ENCODE results near the gene HEMK1.
A peak's percentile ranks its signal among the peaks of the same experiment; 100 is the strongest.

HEMK1 gene

DNA sequence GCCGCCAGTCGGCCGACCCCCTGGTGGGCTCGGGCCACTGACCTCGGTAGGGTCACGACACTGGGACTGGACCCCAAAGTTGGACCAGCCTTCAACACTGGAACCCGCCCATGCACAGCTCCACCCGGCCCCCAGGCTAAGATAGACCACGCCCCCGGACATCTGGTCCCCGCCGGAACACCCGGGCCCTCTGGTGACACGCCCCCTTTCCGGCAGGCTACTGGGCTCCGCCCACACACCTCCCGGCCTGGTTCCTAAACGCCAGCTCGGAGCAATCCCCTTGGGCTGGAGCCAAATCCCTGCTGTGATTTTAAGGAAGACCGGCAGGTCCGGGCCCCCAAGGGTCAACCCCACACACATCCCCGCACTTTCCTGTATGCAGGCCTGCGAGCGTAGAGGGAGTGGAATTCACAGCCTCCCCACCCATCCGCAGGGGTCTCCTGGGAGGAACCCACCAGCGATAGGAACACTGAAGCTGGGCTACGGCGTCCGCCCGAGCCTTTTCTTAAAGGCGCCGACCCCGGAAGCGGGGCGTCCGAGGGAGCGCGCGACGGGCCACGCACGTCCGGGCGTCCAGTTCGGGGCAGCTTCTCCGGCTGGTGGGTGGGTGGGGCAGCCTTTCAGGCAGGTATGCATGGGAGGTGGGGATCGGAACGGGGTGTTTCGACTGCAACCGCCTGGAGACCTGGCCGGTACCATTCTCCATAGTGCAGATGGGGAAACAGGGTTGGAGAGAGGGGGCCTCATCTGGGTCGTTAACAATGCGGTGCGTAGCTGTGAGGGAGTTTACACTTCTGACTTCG, at the start of gene HEMK1:
Gene HEMK1, plus strand, starts transcription at position 576 of the 803 bp plus-strand sequence. CDS start 1,583 bp downstream, outside the sequence.
- peak; percentile 92 for DNase-seq

DNA sequence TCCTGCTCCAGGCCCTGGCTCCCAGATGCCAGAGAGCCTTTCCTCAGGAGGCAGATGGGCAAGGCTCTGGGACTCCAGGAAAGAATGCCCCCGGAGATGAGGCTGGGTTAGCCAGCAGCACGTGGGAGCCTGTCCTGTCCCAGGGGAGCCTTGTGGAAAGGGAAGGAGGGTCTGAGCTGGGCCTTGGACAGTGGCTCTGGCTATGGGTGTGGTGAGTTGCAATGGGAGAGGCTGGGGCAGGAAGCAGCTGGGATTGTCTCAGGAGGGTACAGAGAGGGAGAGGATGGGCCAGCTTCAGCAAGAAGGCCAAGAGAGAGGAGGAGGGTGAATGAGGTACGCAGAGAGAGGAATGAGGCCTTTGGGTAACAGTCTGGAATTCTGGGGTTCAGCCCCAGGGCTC, 48.5 kb upstream of the HEMK1 start:
- DNase-seq: peak; percentile 28

DNA sequence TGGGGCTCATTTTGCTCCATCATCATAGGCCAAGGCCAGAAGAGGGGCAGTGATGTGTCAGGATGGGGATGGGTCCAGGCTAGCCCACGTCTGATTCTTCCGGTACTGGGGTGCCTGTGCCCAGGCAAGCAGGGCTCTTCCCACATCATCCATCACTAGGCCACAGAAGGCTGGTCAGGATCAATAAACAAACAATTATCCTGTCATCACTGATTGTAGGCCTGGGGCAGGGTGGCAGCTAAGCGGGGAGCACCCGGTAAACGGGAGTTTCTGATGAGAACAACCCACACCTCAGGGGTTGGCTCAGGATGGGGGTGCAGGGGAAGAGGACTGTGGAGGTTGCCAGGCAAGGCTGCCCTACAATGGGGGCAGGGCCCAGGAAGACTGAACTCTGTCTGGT, 47.8 kb upstream of the HEMK1 start:
- DNase-seq: peak; percentile 23

GRCh38 chr3:50523279-50523811, 46.0 kb upstream of the HEMK1 start:
- peak; percentile 78 for DNase-seq

DNA sequence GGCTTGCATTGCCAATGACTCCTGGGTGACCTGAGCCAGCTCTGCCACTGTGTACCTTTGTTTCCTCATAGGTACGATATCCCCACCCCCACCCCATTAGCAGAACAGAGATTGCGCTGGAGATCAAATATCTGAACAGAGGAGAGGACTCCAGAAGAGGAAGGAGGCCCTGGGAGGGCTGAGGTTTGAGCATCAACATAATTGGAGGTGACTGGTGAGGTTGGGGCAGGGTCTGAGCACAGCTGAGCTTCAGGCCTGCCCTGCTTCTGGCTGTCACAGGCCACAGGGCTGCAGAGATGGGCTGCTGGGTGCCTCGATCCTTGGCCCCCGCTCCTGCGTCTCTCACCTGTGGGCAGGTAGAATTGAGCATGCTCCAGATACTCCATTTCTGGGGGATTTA, 44.6 kb upstream of the HEMK1 start:
- peak; percentile 25 for DNase-seq

GRCh38 chr3:50525191-50525910, 44.0 kb upstream of the HEMK1 start:
- DNase-seq: peak; percentile 64

DNA sequence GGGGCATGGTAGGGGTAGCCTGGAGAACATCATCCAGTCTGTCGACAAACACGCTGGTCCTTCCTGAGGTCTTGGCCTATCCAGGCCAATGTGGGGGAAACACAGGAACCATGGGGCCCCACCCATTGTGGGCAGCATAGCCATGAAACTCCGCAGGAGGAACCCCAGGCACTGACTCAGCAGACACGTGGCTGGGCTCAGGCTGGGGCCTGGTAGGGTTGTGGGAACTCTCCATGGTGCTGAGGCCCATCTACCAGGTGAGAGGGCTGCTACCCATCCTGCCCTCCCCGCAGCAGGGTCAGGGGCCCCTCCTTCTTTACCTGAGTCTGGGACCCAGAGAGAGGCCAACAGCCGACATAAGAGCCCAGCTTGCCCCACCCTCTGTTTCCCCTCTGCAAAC, 43.3 kb upstream of the HEMK1 start:
- DNase-seq: peak; percentile 48

DNA sequence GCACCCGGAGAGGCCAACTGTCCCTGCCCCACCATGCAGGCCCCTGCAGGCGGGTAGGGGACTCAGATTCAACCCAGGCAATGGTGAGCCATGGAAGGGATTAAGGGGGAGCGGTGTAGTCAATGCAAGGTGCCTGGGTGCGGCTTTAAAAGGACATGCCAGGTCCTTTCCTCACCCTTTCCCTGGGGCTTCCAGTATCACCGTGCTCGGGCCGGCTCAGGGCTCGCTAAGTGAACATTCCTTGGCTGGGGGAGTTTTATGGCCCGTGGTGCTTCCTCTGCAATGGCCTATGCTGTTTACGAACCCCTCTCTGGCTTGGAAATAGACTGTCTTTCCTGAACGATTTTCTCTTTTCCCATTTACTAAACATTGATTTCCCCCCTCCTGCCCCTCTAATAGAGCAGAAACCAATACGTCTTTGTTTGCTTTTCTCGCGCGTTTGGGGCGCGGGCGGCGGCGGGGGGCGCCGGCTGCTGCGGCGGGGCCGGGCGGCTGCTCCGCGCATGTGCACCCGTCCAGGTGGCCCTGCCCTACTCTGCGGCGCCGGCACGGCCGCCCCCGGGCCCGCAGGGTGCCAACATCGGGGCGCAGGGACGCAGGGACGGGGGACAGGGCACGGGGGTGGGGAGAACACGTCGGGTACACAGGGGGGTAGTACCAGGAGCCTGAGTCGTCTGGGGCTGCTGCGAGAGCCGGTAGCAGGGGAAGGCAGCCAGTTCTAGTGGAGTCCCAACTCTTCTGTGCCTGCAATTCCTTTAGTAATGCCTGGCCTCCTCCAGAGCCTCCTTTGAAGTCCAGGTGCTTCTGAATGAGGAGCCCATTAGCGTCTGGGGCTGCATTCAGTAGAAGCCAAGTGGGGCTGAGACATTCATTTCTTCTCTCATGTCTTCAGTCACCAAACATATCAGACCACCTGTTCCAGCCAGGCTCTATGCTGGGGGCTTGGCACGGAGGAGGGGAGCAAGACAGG, 39.0 kb upstream of the HEMK1 start:
- DNase-seq: peak; percentile 45

GRCh38 chr3:50531201-50531600, 38.1 kb upstream of the HEMK1 start:
- no peak for DNase-seq

GRCh38 chr3:50532062-50532705, 37.1 kb upstream of the HEMK1 start:
- no peak for DNase-seq

DNA sequence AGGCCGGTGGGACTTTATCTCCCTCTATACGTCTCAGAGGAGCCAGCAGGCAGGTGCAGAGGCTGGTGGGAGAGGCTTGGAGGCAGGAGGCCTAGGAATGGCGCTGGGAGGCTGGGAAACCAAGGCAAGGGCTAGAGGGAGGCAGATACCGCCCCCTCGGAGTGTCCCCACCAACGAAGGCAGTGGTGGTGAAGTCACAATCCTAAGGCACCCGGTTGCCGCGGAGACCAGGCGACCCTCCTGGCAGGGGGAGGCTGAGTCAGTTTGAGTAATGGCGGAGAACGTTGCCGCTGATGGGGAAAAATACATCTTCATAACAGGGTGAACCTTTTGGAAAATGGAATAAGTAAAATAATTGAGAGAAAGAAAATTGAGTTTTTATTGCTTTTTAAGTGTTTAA, 36.0 kb upstream of the HEMK1 start:
- DNase-seq: no peak

- no peak for DNase-seq
Observed at GRCh38 chr3:50533807-50534461, 35.4 kb upstream of the HEMK1 start.

- no peak for DNase-seq
Observed at GRCh38 chr3:50534681-50535330, 34.5 kb upstream of the HEMK1 start.

GRCh38 chr3:50536471-50537180, 32.7 kb upstream of the HEMK1 start:
- no peak for DNase-seq

DNA sequence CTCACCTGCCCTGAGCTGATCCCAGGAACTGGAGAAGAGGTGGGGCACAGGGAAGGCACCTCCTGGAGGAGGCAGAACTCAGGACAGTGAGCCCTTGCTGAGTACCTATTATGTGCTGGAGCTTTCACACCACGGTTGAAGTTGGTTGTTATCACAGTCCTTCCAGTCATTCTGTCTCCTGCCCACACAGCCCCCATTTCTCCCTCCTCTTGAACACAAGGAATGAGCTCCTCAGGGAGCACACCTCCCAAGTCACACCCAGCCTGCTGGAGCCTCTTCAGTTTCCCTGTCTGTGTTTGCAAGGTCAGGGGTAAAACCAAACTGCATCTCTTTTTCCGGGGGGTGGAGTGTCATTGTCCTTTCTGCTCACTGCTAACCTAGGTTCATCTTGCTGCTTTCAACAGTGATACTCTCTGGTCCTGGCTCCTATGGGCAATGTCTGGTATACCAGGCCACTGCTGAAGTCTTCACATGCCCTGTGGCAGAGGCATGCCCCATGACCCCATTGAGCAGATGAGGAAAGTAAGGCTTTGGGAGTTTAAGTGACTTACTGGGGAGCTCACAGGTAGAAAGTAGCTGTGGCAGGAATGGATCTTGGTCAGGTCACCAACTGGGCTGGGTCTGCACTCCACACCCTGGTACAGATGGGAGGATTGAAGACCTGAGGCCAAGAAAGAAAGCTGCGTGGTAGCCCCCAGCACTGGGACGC, 31.7 kb upstream of the HEMK1 start:
- DNase-seq: no peak

- DNase-seq: no peak
Observed at GRCh38 chr3:50539356-50540286, 29.7 kb upstream of the HEMK1 start.

GRCh38 chr3:50542177-50543034, 26.9 kb upstream of the HEMK1 start:
- DNase-seq: peak; percentile 58

- DNase-seq: no peak
Observed at GRCh38 chr3:50545781-50546180, 23.5 kb upstream of the HEMK1 start.
